Endothelial cell of umbilical vein (primary cell): ENCODE measurements around the gene KCNJ5. TPM values are rescaled to one million over a fixed set of nuclear protein-coding genes. Genes with fewer than 3 reads are reported as not detected.

Source experiments
- BruUV-seq: library from RNA; stranded (reverse); fragments of 400-500 nt; replicated peaks from 2 replicates; lab custom pipeline; 2021; lab: Mats Ljungman, UMichigan
- CTCF ChIA-PET: fragments of 300-600, 350-600 bp; sonication (Branson Sonifier 250); formaldehyde crosslinking; loops from one replicate; lab custom pipeline; 2021; ENCODE audit warnings: antibody characterized with exemption, inconsistent platforms; lab: Charles Lee
- POLR2A ChIA-PET: fragments of 300-600, 350-600 bp; sonication (Branson Sonifier 250); formaldehyde crosslinking; loops from one replicate; lab custom pipeline; 2021; ENCODE audit warnings: antibody characterized with exemption, inconsistent platforms; lab: Charles Lee
- DNase-seq: peaks from one replicate; pipeline ENCODE4 v3.0.0-alpha.2; 2011; ENCODE audit warnings: low read depth, low spot score
- FAIRE-seq: peaks from 2 replicates; lab custom pipeline; 2011; peaks lifted over from hg19 to GRCh38; lab: Jason Lieb, UNC
- H2AFZ ChIP-seq: 2 replicates; pipeline ENCODE4 v1.6.0; 2012; ENCODE audit warnings: low read depth, low read length, control low read depth, inconsistent platforms
- H3K27ac ChIP-seq: 2 replicates; pipeline ENCODE4 v1.5.1; 2011; ENCODE audit warnings: low read depth, mild to moderate bottlenecking, control low read depth, low read length, moderate library complexity; ENCODE audit not compliant: insufficient read depth
- H3K27me3 ChIP-seq, 2 experiments: 2 replicates each; pipeline versions ENCODE4 v1.6.0 to v1.6.1; 2011; ENCODE audit warnings: low read length in 2 of 2, mixed read lengths in 1 of 2; ENCODE audit not compliant: control insufficient read depth in 2 of 2, insufficient read depth in 2 of 2
- H3K36me3 ChIP-seq, 2 experiments: 2 replicates in 1 of 2; 3 replicates in 1 of 2; pipeline ENCODE4 v1.5.1; 2011; ENCODE audit warnings: low read length in 2 of 2, mild to moderate bottlenecking in 1 of 2, moderate library complexity in 1 of 2; ENCODE audit not compliant: control insufficient read depth in 2 of 2, insufficient read depth in 2 of 2; ENCODE audit errors: extremely low read depth in 1 of 2
- H3K4me1 ChIP-seq: 3 replicates; pipeline ENCODE4 v1.5.1; 2011; ENCODE audit warnings: mild to moderate bottlenecking, low read length; ENCODE audit not compliant: control insufficient read depth, insufficient read depth; ENCODE audit errors: extremely low read depth
- H3K4me2 ChIP-seq: 2 replicates; pipeline ENCODE4 v1.6.1; 2011; ENCODE audit warnings: low read length, control low read depth, mixed read lengths; ENCODE audit not compliant: insufficient read depth
- H3K4me3 ChIP-seq, 3 experiments: fragments of 200-600 bp in 1 of 3; sonication (generic), shearing (Covaris generic) in 1 of 3; replicated peaks in 1 of 3; 2 replicates each; pipeline ENCODE4 v1.5.1; 2011 to 2016; ENCODE audit warnings: control low read depth in 3 of 3, low read length in 3 of 3, mild to moderate bottlenecking in 2 of 3, inconsistent platforms in 1 of 3, low read depth in 1 of 3, moderate library complexity in 1 of 3; ENCODE audit not compliant: insufficient read depth in 1 of 3
- H3K79me2 ChIP-seq: 2 replicates; pipeline ENCODE4 v1.6.0; 2012; ENCODE audit warnings: low read length, inconsistent platforms; ENCODE audit not compliant: control insufficient read depth, insufficient read depth
- H3K9ac ChIP-seq: replicated peaks from 2 replicates; pipeline ENCODE3; 2011; ENCODE audit warnings: low read length, control low read depth; ENCODE audit not compliant: insufficient read depth; ENCODE audit errors: extremely low read depth
- H3K9me1 ChIP-seq: replicated peaks from 3 replicates; pipeline ENCODE4 v1.6.0; 2011; ENCODE audit warnings: mild to moderate bottlenecking, low read length; ENCODE audit not compliant: control insufficient read depth, insufficient read depth; ENCODE audit errors: extremely low read depth
- H3K9me3 ChIP-seq: replicated peaks from 2 replicates; pipeline ENCODE4 v1.5.1; 2012; ENCODE audit warnings: low read length, inconsistent platforms; ENCODE audit not compliant: control insufficient read depth, insufficient read depth
- H4K20me1 ChIP-seq: replicated peaks from 2 replicates; pipeline ENCODE3; 2011; ENCODE audit warnings: mild to moderate bottlenecking, low read length; ENCODE audit not compliant: control insufficient read depth, insufficient read depth; ENCODE audit errors: extremely low read depth
- EZH2 ChIP-seq: IDR thresholded peaks from 2 replicates; pipeline ENCODE4 v1.6.1; 2012; ENCODE audit warnings: borderline replicate concordance, low read depth, mild to moderate bottlenecking, moderate library complexity, low read length, inconsistent platforms; ENCODE audit not compliant: severe bottlenecking
- JUN ChIP-seq: IDR thresholded peaks from 2 replicates; pipeline ENCODE4 v1.6.1; 2011; ENCODE audit warnings: borderline replicate concordance, low read depth; ENCODE audit not compliant: insufficient read length, insufficient read depth
- MAX ChIP-seq: IDR thresholded peaks from 2 replicates; pipeline ENCODE4 v1.6.1; 2011; ENCODE audit not compliant: insufficient read depth, insufficient read length
- POLR2A ChIP-seq: IDR thresholded peaks from 2 replicates; pipeline ENCODE4 v1.6.1; 2012; ENCODE audit warnings: low read depth, mild to moderate bottlenecking, control low read depth, low read length
- POLR2AphosphoS5 ChIP-seq: IDR thresholded peaks from 2 replicates; pipeline ENCODE4 v1.6.1; 2012; ENCODE audit warnings: low read depth, mild to moderate bottlenecking, control low read depth, low read length, moderate library complexity; ENCODE audit not compliant: insufficient read depth
- dilution Hi-C: fragments of 300-500 bp; cut with MboI; formaldehyde crosslinking; loops from one replicate; pipeline ENCODE4 v1.15.0; 2019; ENCODE audit warnings: low sequenced_read_pairs; ENCODE audit not compliant: extremely low pct_ligation_motif_present
- intact Hi-C: fragments of 100-400 bp; cut with micrococcal nuclease; formaldehyde crosslinking; loops from one replicate; pipeline ENCODE4 v1.10.0; 2022
- polyA plus RNA-seq, 4 experiments: library from polyadenylated mRNA; depleted of rRNA in 3 of 4; stranded (reverse) in 3 of 4; unstranded in 1 of 4; fragments of >200 nt; gene quantifications; 2 replicates each; pipeline versions ENCODE4 v1.2.1 to v1.2.3, GENCODE V29; 2011 to 2012; ENCODE audit warnings: missing spikeins in 1 of 4
- total RNA-seq: library from RNA; stranded (reverse); gene quantifications from 2 replicates; pipeline ENCODE4 v1.2.3, GENCODE V29; 2021
- TF ChIP-seq, protein P1 (sequence below), 2 donors: IDR thresholded peaks; 1 replicate in 1 of 2; 2 replicates in 1 of 2; pipeline ENCODE4 v1.5.1; 2011; ENCODE audit warnings: low read length in 2 of 2, mild to moderate bottlenecking in 2 of 2, moderate library complexity in 2 of 2, control low read depth in 1 of 2, inconsistent platforms in 1 of 2, low read depth in 1 of 2; ENCODE audit not compliant: insufficient read depth in 1 of 2; ENCODE audit errors: extremely low read depth in 1 of 2

Gene KCNJ5
- total and polyA plus RNA-seq, 2 donors (not counting 3 experiments of a cell fraction or from before 2014, with no cell fraction given), result 0.13 TPM; not detected in 1

DNA sequence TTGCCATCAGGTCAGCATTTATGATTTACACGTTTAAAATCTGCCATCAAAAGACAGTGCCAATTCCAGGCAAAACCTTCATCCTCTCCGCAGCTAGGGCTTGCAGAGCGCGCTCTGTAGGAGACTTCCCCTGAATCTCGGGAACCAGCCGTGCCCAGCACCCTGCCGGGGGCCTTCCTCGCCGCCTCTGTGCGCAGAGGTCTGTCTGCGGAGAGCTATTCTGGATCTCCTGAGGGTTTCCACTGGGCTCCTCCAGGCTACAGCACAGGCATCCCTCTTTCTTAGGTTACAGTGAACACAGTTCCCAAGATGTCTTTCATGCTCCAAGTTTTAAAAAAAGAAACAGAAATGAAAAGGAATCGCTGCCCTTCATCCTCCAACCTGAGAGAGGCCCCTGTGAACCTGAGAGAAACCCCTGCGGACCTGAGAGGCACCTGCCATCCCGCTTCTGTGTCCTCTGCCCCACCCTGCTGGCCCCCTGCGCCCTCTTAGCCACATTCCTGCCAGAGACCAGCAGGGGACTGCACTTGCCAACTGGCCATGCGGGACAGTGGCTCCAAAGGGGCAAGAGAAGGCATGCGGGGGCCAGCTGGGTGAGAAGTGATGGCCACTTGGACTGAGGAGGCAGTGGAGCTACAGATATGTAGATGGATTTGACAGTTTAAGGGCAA lies 35.4 kb downstream of the KCNJ5 start:
- FAIRE-seq, result no peak
- CTCF ChIA-PET, result interaction anchor here (1.4 to 2.5 kb wide), 3 partner anchors 17 to 22 kb away, joined by 3 to 9 read pairs (median 5); no protein-coding TSS in a partner anchor

GRCh38 chr11:128927108-128927461 lies 35.9 kb downstream of the KCNJ5 start:
- no peak for FAIRE-seq
- dilution Hi-C loops (no loop called here), intact Hi-C loops (no loop called here)
- H3K4me2 ChIP-seq, result no peak overlapping the region
- no peaks in the 10 kb centered on the region for H3K9me1 ChIP-seq
- H3K27me3 ChIP-seq, result peaks cover 2% of the 10 kb centered on the region in 2 experiments
- CTCF ChIA-PET, result interaction anchor here (1.8 to 2.5 kb wide), 2 partner anchors 19 to 21 kb away, joined by 5 to 9 read pairs; no protein-coding TSS in a partner anchor
- no peaks in the 10 kb centered on the region for H3K9me3 ChIP-seq
- no peaks in the 10 kb centered on the region for H3K79me2 ChIP-seq
- POLR2A ChIA-PET, result no interaction called here
- no TSS peak for BruUV-seq
- H2AFZ ChIP-seq, result no peak overlapping the region
- no peak overlapping the region for H3K9ac ChIP-seq
- H4K20me1 ChIP-seq, result no peaks in the 10 kb centered on the region
- H3K36me3 ChIP-seq, result no peaks in the 10 kb centered on the region
- no peak for TF ChIP-seq JUN
- TF ChIP-seq MAX, result no peak
- no peak for TF ChIP-seq POLR2AphosphoS5
- TF ChIP-seq, protein P1, sequence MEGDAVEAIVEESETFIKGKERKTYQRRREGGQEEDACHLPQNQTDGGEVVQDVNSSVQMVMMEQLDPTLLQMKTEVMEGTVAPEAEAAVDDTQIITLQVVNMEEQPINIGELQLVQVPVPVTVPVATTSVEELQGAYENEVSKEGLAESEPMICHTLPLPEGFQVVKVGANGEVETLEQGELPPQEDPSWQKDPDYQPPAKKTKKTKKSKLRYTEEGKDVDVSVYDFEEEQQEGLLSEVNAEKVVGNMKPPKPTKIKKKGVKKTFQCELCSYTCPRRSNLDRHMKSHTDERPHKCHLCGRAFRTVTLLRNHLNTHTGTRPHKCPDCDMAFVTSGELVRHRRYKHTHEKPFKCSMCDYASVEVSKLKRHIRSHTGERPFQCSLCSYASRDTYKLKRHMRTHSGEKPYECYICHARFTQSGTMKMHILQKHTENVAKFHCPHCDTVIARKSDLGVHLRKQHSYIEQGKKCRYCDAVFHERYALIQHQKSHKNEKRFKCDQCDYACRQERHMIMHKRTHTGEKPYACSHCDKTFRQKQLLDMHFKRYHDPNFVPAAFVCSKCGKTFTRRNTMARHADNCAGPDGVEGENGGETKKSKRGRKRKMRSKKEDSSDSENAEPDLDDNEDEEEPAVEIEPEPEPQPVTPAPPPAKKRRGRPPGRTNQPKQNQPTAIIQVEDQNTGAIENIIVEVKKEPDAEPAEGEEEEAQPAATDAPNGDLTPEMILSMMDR (IDR thresholded peaks at IDR 0.05; ENCODE audit: extremely low read depth in 1 of 2, insufficient read depth in 1 of 2, low read depth in 1 of 2, low read length in 2 of 2), result no peak
- no peak for TF ChIP-seq EZH2
- no peak for TF ChIP-seq POLR2A
- no peak for DNase-seq
- H3K27ac ChIP-seq, result no peak overlapping the region
- no peaks in the 10 kb centered on the region for H3K4me1 ChIP-seq
- H3K4me3 ChIP-seq, result no peak overlapping the region

More for the DNA sequence above, 35.4 kb downstream of the KCNJ5 start:
- Histone ChIP-seq H3K79me2 (no peaks in the 10 kb centered on the region), H2AFZ (no peak overlapping the region), H3K9me1 (no peaks in the 10 kb centered on the region), H3K27me3 (peaks cover 2% of the 10 kb centered on the region in 2 experiments), H3K27ac (no peak overlapping the region), H3K4me3 (no peak overlapping the region), H3K4me2 (no peak overlapping the region), H3K9ac (no peak overlapping the region), H3K36me3 (no peaks in the 10 kb centered on the region), H3K4me1 (no peaks in the 10 kb centered on the region), H4K20me1 (no peaks in the 10 kb centered on the region), H3K9me3 (no peaks in the 10 kb centered on the region)
- no TSS peak for BruUV-seq
- TF ChIP-seq POLR2AphosphoS5, result no peak
- TF ChIP-seq, protein P1 (IDR thresholded peaks at IDR 0.05; ENCODE audit: extremely low read depth in 1 of 2, insufficient read depth in 1 of 2, low read depth in 1 of 2, low read length in 2 of 2), result no peak
- intact Hi-C loops (no loop called here), dilution Hi-C loops (no loop called here)
- no peak for DNase-seq
- POLR2A ChIA-PET, result no interaction called here
